Neutrophil (primary cell): ENCODE results near the gene VEGFD.

ENCODE experiments used
- H3K27ac ChIP-seq: fragments of 200-600 bp; sonication (generic); 2 replicates; pipeline ENCODE4 v1.5.1; 2016; ENCODE audit warnings: mild to moderate bottlenecking, moderate library complexity
- H3K27me3 ChIP-seq: fragments of 200-600 bp; sonication (generic); 2 replicates; pipeline ENCODE4 v1.6.0; 2016; ENCODE audit warnings: mild to moderate bottlenecking
- H3K36me3 ChIP-seq: fragments of 200-600 bp; sonication (generic); 2 replicates; pipeline ENCODE4 v1.5.1; 2017
- H3K4me1 ChIP-seq, 2 experiments: fragments of 200-600 bp in 1 of 2; sonication (generic) in 1 of 2; 1 replicate in 1 of 2; 2 replicates in 1 of 2; pipeline versions ENCODE4 v1.5.1 to v1.6.1; 2013 to 2016; ENCODE audit warnings: low read depth in 1 of 2, low read length in 1 of 2, mild to moderate bottlenecking in 1 of 2, moderate library complexity in 1 of 2; ENCODE audit not compliant: control insufficient read depth in 1 of 2, insufficient read depth in 1 of 2
- H3K4me3 ChIP-seq, 2 experiments: fragments of 200-600 bp in 1 of 2; sonication (generic) in 1 of 2; 1 replicate in 1 of 2; 2 replicates in 1 of 2; pipeline ENCODE4 v1.5.1; 2013 to 2016; ENCODE audit warnings: low read depth in 1 of 2, low read length in 1 of 2, mild to moderate bottlenecking in 1 of 2, moderate library complexity in 1 of 2
- H3K9me3 ChIP-seq: fragments of 200-600 bp; sonication (generic); 2 replicates; pipeline ENCODE4 v1.5.1; 2016
- CTCF ChIP-seq: fragments of 200-600 bp; sonication (generic); IDR thresholded peaks from 2 replicates; pipeline ENCODE4 v1.5.1; 2016; ENCODE audit warnings: antibody characterized with exemption

VEGFD gene

GRCh38 chrX:15349046-15349445 is 35.2 kb downstream of the VEGFD start:
- no peaks in the 10 kb centered on the region for H3K36me3 ChIP-seq
- H3K4me3 ChIP-seq = no peak overlapping the region
- H3K9me3 ChIP-seq = no peaks in the 10 kb centered on the region
- no peak overlapping the region for H3K27ac ChIP-seq
- H3K27me3 ChIP-seq = no peaks in the 10 kb centered on the region
- peaks cover 10 to 13% of the 10 kb centered on the region in 2 experiments for H3K4me1 ChIP-seq
- TF ChIP-seq CTCF = peak; percentile 13

- Histone ChIP-seq H3K27ac (no peak overlapping the region), H3K4me1 (peaks cover 10 to 13% of the 10 kb centered on the region in 2 experiments), H3K36me3 (no peaks in the 10 kb centered on the region), H3K9me3 (no peaks in the 10 kb centered on the region), H3K4me3 (no peak overlapping the region), H3K27me3 (no peaks in the 10 kb centered on the region)
- TF ChIP-seq CTCF = no peak
Measured at GRCh38 chrX:15345976-15346375, 38.2 kb downstream of the VEGFD start.

- no peak for TF ChIP-seq CTCF
- Histone ChIP-seq H3K27me3 (no peaks in the 10 kb centered on the region), H3K4me1 (peaks cover 0 to under 1% of the 10 kb centered on the region in 2 experiments), H3K27ac (no peak overlapping the region), H3K4me3 (no peak overlapping the region), H3K9me3 (no peaks in the 10 kb centered on the region), H3K36me3 (no peaks in the 10 kb centered on the region)
Measured at GRCh38 chrX:15344106-15344505, 40.1 kb downstream of the VEGFD start.

- H3K27ac ChIP-seq = no peak overlapping the region
Measured at GRCh38 chrX:15343075-15343476, 41.1 kb downstream of the VEGFD start.

GRCh38 chrX:15340867-15341266 is 43.3 kb downstream of the VEGFD start:
- Histone ChIP-seq H3K4me1 (peaks cover 3 to 4% of the 10 kb centered on the region in 2 experiments), H3K9me3 (no peaks in the 10 kb centered on the region), H3K36me3 (no peaks in the 10 kb centered on the region), H3K27ac (no peak overlapping the region), H3K4me3 (no peak overlapping the region), H3K27me3 (peaks cover 14% of the 10 kb centered on the region)
- TF ChIP-seq CTCF = no peak

More at GRCh38 chrX:15343075-15343476, 41.1 kb downstream of the VEGFD start:
- H3K4me1 ChIP-seq = no peaks in the 10 kb centered on the region
- no peak overlapping the region for H3K4me3 ChIP-seq
- H3K36me3 ChIP-seq = no peaks in the 10 kb centered on the region
- TF ChIP-seq CTCF = no peak
- no peaks in the 10 kb centered on the region for H3K9me3 ChIP-seq
- peaks cover 7% of the 10 kb centered on the region for H3K27me3 ChIP-seq

- peak overlapping the region; percentile 81 for H3K27ac ChIP-seq
- H3K27me3 ChIP-seq = peaks cover 14% of the 10 kb centered on the region
- no peak for TF ChIP-seq CTCF
- peaks cover 8% of the 10 kb centered on the region for H3K36me3 ChIP-seq
- peak overlapping the region; percentile 65 to 82 for H3K4me3 ChIP-seq
- no peaks in the 10 kb centered on the region for H3K9me3 ChIP-seq
- H3K4me1 ChIP-seq = peaks cover 11 to 14% of the 10 kb centered on the region in 2 experiments
Measured at GRCh38 chrX:15336023-15336413, 48.2 kb downstream of the VEGFD start.
